Type B pancreatic cell (in vitro differentiated cells): Measurements from ENCODE around the gene MGRN1. TPM values are rescaled to one million over a fixed set of nuclear protein-coding genes. Genes with fewer than 3 reads are reported as not detected.

Source experiments
- DNase-seq: peaks from one replicate; pipeline ENCODE4 v3.0.0; 2021; ENCODE audit warnings: mixed read lengths; ENCODE audit not compliant: unreplicated experiment; ENCODE audit errors: extremely low spot score
- H3K27ac Mint-ChIP-seq: 2 replicates; pipeline ENCODE4 v1.8.0; 2021; ENCODE audit warnings: mild to moderate bottlenecking, mixed read lengths
- H3K27me3 Mint-ChIP-seq: 2 replicates; pipeline ENCODE4 v1.8.0; 2021; ENCODE audit warnings: mixed read lengths
- H3K36me3 Mint-ChIP-seq: 2 replicates; pipeline ENCODE4 v1.8.0; 2021; ENCODE audit warnings: mixed read lengths
- H3K4me1 Mint-ChIP-seq: one replicate; pipeline ENCODE4 v1.8.0; 2021; ENCODE audit warnings: mixed read lengths; ENCODE audit not compliant: unreplicated experiment
- H3K4me3 Mint-ChIP-seq: 2 replicates; pipeline ENCODE4 v1.8.0; 2021; ENCODE audit warnings: mild to moderate bottlenecking, mixed read lengths
- H3K9me3 Mint-ChIP-seq: 2 replicates; pipeline ENCODE4 v1.8.0; 2021; ENCODE audit warnings: mixed read lengths
- CTCF ChIP-seq: fragments of 200-600 bp; sonication (generic); conservative IDR thresholded peaks from 2 replicates; pipeline ENCODE4 v1.5.0; 2021; ENCODE audit warnings: antibody characterized with exemption, mild to moderate bottlenecking
- total RNA-seq: library from RNA; stranded (reverse); gene quantifications from 2 replicates; pipeline ENCODE4 v1.2.1, GENCODE V29; 2021; ENCODE audit warnings: low replicate concordance

Gene MGRN1
- total RNA-seq, 1 donor from 2014 or later, result 88.6 TPM

DNA sequence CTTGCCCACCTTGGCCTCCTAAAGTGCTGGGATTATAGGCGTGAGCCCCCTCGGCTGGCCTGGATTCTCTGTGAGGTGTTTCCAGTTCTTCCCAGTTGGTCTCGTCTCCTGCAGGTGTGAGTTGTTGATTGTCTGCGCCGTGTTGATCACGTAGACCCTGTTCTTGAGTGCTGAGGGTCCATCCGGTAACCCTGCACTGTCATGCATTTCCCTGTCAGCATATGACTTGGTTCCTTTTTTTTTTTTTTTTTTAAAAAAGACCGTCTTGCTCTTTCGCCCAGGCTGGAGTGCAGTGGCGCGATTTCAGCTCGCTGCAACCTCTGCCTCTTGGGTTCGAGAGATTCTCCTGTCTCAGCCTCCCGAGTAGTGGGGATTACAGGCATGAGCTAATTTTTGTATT is 17.3 kb downstream of the MGRN1 start:
- Mint-ChIP-seq H3K36me3 (peaks cover 6% of the 10 kb centered on the region), H3K27me3 (no peaks in the 10 kb centered on the region), H3K4me1 (peaks cover 9% of the 10 kb centered on the region), H3K9me3 (no peaks in the 10 kb centered on the region), H3K27ac (no peak overlapping the region), H3K4me3 (no peak overlapping the region)
- DNase-seq, result no peak
- TF ChIP-seq CTCF, result no peak

DNA sequence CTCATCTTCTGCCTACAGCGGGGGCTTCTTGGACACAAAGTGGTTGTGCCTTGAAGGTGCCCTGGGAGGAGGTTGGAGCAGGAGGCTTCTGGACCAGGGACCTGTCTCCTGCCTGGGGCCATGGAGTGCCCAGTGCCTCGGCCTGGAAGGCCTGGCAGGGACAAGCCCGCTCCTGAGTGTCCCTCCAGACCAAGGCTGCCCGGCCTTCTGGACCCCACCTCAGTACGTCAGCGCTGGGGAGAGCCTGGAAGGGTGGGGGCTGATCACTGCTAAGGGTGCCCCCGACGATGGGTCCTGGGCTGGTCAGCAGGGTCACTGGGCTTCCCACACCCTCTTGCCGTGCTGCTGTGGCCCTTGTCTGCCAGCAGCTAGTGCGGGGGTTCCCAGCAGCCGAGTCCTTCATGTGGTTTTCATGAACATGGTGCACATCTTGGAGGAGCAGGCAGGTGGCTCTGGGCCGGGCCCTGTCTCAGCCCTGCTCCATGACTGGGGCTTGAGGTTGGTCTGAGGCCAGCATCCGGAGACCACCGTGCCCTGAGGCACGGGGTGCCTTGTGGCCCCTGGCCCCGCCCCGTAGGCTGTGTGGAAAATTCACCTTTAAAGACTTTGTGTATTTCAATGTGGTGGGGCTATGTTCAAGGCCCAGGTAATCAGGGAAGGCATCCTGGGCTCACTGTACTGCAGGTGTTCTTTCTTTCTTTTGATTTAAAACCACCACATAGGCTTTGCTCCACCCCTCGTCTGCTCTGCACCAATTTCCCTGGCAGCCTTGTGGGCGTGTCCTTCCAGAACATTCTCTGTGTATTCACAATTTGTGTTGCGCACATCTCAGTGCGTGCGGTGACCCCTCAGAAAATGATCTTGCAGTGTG is 22.4 kb downstream of the MGRN1 start:
- no peak for DNase-seq
- Mint-ChIP-seq H3K4me3 (no peak overlapping the region), H3K4me1 (no peaks in the 10 kb centered on the region), H3K9me3 (no peaks in the 10 kb centered on the region), H3K27me3 (no peaks in the 10 kb centered on the region), H3K36me3 (peaks cover 18% of the 10 kb centered on the region), H3K27ac (no peak overlapping the region)
- no peak for TF ChIP-seq CTCF

DNA sequence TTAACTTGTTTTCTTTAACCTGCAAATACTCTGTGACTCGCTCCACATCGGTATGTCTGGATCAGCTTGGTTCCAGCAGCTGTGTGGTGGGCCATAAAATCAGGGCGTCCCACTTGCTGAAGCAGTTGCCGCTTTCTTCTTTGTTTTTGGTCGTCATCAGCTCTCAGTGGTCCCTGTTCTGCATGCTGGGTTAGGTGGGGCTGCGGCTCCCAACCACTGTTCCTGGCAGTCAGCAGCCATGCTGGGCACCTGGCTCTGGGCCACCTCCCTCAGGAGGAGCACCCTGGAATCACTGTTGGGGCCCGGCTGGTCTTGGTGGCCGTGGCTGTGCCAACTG is 23.0 kb downstream of the MGRN1 start:
- Mint-ChIP-seq H3K27me3 (no peaks in the 10 kb centered on the region), H3K27ac (no peak overlapping the region), H3K4me3 (no peak overlapping the region), H3K9me3 (no peaks in the 10 kb centered on the region), H3K4me1 (no peaks in the 10 kb centered on the region), H3K36me3 (peaks cover 18% of the 10 kb centered on the region)
- no peak for DNase-seq
- no peak for TF ChIP-seq CTCF

DNA sequence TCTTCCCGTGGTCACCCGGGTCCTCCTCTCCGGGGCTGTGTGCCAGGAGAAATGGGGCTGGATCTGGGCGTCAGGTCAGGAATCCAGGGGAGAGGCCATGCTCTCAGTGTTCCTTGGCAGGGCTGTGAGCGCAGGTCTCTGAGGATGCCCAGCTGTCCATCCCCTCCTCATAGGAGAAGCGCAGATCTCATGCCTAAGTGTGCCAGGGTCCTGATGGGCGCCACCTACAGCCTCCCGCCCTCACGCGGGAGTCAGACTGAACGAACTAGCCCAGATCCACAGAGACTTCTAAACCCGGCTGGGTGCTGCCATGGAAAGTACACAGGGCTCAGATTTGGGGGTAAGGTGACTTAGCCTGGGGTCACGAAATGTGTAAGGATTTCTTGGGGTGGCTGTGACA is 24.3 kb downstream of the MGRN1 start:
- Mint-ChIP-seq H3K36me3 (peaks cover 18% of the 10 kb centered on the region), H3K4me1 (no peaks in the 10 kb centered on the region), H3K9me3 (no peaks in the 10 kb centered on the region), H3K4me3 (no peak overlapping the region), H3K27me3 (no peaks in the 10 kb centered on the region), H3K27ac (no peak overlapping the region)
- DNase-seq, result no peak
- TF ChIP-seq CTCF, result no peak

- DNase-seq, result no peak
- peaks cover 18% of the 10 kb centered on the region for H3K36me3 Mint-ChIP-seq
- TF ChIP-seq CTCF, result no peak
- no peak overlapping the region for H3K4me3 Mint-ChIP-seq
- H3K27me3 Mint-ChIP-seq, result no peaks in the 10 kb centered on the region
- no peaks in the 10 kb centered on the region for H3K9me3 Mint-ChIP-seq
- no peaks in the 10 kb centered on the region for H3K4me1 Mint-ChIP-seq
- no peak overlapping the region for H3K27ac Mint-ChIP-seq
Observed at GRCh38 chr16:4649744-4650442, 25.3 kb downstream of the MGRN1 start.
